ENCODE data around the gene DNM1.

DNA sequence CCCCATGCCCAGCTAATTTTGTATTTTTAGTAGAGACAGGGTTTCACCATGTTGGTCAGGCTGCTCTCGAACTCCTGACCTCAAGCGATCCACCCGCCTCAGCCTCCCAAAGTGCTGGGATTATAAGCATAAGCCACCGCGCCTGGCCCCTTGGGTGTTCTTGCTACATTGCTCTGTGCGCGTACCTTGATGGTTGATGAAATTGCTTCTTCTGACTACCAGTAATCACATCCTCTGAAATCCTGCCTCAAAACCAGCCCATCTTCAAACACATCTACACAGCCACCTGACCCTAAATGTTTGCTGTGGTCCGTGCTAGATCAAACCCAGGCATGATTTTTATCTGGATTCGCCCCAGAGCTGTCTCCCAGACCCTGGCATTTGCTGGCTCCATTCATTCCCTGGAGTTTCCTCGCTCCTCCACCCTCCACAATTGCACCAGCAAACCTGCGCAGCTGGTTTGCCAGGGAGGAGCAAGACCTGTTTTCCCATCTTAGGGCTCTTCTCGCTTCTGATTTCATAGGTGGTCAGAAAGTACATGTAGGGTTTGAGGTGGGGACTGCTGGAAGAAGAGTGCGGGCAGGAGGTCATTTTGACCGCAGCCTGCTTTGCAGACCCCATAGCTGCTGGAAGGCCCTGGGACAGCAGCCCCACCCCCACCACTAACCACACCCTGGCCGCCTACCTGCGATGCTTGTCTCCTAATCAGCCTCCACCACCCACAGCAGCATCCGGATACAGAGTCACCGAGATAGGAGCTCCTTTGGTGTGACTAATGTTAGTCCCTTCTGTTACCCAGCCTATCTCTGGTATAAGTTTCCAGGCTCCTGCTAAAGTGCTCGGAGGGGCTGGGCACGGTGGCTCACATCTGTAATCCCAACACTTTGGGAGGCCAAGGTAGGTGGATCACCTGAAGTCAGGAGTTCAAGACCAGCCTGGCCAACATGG, 95.6 kb downstream of the DNM1 start:
- TF ChIP-seq, protein P1, sequence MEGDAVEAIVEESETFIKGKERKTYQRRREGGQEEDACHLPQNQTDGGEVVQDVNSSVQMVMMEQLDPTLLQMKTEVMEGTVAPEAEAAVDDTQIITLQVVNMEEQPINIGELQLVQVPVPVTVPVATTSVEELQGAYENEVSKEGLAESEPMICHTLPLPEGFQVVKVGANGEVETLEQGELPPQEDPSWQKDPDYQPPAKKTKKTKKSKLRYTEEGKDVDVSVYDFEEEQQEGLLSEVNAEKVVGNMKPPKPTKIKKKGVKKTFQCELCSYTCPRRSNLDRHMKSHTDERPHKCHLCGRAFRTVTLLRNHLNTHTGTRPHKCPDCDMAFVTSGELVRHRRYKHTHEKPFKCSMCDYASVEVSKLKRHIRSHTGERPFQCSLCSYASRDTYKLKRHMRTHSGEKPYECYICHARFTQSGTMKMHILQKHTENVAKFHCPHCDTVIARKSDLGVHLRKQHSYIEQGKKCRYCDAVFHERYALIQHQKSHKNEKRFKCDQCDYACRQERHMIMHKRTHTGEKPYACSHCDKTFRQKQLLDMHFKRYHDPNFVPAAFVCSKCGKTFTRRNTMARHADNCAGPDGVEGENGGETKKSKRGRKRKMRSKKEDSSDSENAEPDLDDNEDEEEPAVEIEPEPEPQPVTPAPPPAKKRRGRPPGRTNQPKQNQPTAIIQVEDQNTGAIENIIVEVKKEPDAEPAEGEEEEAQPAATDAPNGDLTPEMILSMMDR (IDR thresholded peaks at IDR 0.05), result no peak
- TF ChIP-seq POLR2A (IDR thresholded peaks at IDR 0.05), result no peak

Data from thyroid gland (tissue), 4 donors.